ENCODE results near the gene CHCHD3.

GRCh38 chr7:132767378-132767777 lies 314.5 kb downstream of the CHCHD3 start:
- TF ChIP-seq CTCF (IDR thresholded peaks at IDR 0.05) (no peak), POLR2A (IDR thresholded peaks at IDR 0.05) (no peak)

All from breast epithelium (tissue), 3 donors.